Memory B cell (primary cell): ENCODE measurements around the gene ATG5.
"Not testable (repeated sequence)": the region's sequence is repeated elsewhere in the genome, so short reads cannot be mapped to it uniquely, and the experiment has no call there.

Experiments
- ATAC-seq: fragments of 150-1000 bp; cut with Tn5 transposase; 2 replicates; pipeline ENCODE4 v1.10.0; 2021; ENCODE audit warnings: low read depth, mild to moderate bottlenecking, moderate library complexity
- DNase-seq, 2 donors: peaks; one replicate each; pipeline ENCODE4 v3.0.0; 2022; ENCODE audit warnings: low spot score in 2 of 2
- H3K27ac Mint-ChIP-seq: one replicate; pipeline ENCODE4 v1.8.0; 2022; ENCODE audit warnings: mild to moderate bottlenecking, moderate library complexity, mixed read lengths
- H3K27me3 Mint-ChIP-seq: one replicate; pipeline ENCODE4 v1.8.0; 2022; ENCODE audit warnings: mixed read lengths
- H3K36me3 Mint-ChIP-seq: one replicate; pipeline ENCODE4 v1.8.0; 2022; ENCODE audit warnings: mild to moderate bottlenecking, mixed read lengths
- H3K4me1 Mint-ChIP-seq: one replicate; pipeline ENCODE4 v1.8.0; 2022; ENCODE audit warnings: mixed read lengths
- H3K4me3 Mint-ChIP-seq: one replicate; pipeline ENCODE4 v1.8.0; 2022; ENCODE audit warnings: mild to moderate bottlenecking, moderate library complexity, mixed read lengths
- H3K9me3 Mint-ChIP-seq: one replicate; pipeline ENCODE4 v1.8.0; 2022; ENCODE audit warnings: mixed read lengths

ATG5 gene

DNA sequence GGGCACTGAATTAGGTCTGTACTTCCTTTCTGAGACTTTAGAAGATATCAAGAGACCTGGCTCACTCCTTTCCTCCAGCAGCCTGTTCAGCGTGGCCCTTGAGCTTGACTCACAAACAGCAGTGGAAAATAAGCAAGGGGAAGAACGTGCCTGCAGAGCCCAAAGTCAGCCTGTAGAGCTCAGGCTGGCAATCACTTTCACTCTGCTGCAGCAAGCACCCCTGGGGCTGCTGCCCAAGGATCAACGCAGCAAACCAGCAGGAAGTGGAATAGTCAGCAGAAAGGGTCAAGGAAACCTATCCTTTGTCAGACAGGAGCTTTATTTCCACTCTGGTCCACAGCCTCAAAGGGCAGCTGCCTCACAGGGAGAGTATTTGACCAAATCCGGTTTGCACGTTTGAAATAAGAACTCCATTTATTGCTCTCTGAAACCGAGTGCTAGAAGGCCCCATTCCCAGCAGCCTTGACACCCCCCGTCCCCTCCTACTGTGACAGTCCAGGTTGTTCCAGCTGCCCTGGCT, 162.1 kb downstream of the ATG5 start:
- Mint-ChIP-seq H3K27ac (peak overlapping the region; percentile 93), H3K4me1 (peaks cover 18% of the 10 kb centered on the region), H3K4me3 (peak overlapping the region; percentile 66), H3K36me3 (peaks cover 2% of the 10 kb centered on the region), H3K9me3 (peaks cover 1% of the 10 kb centered on the region), H3K27me3 (no peaks in the 10 kb centered on the region)
- ATAC-seq (peak; percentile 63), DNase-seq (peak; percentile 34 to 37)

GRCh38 chr6:106162921-106163320, 162.6 kb downstream of the ATG5 start:
- H3K27me3 Mint-ChIP-seq: no peaks in the 10 kb centered on the region
- peak overlapping the region; percentile 93 for H3K27ac Mint-ChIP-seq
- H3K4me1 Mint-ChIP-seq: peaks cover 18% of the 10 kb centered on the region
- H3K36me3 Mint-ChIP-seq: peaks cover 2% of the 10 kb centered on the region
- H3K9me3 Mint-ChIP-seq: peaks cover 1% of the 10 kb centered on the region
- DNase-seq (no peak), ATAC-seq (no peak)
- H3K4me3 Mint-ChIP-seq: peak overlapping the region; percentile 66

GRCh38 chr6:106161893-106162292, 163.7 kb downstream of the ATG5 start:
- Mint-ChIP-seq H3K36me3 (peaks cover 2% of the 10 kb centered on the region), H3K9me3 (peaks cover 1% of the 10 kb centered on the region), H3K4me1 (peaks cover 18% of the 10 kb centered on the region), H3K27ac (no peak overlapping the region), H3K27me3 (no peaks in the 10 kb centered on the region), H3K4me3 (no peak overlapping the region)
- no peak for DNase-seq
- no peak for ATAC-seq

GRCh38 chr6:106161311-106161874, 164.2 kb downstream of the ATG5 start:
- peaks cover 2% of the 10 kb centered on the region for H3K36me3 Mint-ChIP-seq
- DNase-seq: no peak
- peaks cover 18% of the 10 kb centered on the region for H3K4me1 Mint-ChIP-seq
- no peaks in the 10 kb centered on the region for H3K27me3 Mint-ChIP-seq
- no peak overlapping the region for H3K27ac Mint-ChIP-seq
- H3K4me3 Mint-ChIP-seq: no peak overlapping the region
- no peak for ATAC-seq
- peaks cover 1% of the 10 kb centered on the region for H3K9me3 Mint-ChIP-seq

DNA sequence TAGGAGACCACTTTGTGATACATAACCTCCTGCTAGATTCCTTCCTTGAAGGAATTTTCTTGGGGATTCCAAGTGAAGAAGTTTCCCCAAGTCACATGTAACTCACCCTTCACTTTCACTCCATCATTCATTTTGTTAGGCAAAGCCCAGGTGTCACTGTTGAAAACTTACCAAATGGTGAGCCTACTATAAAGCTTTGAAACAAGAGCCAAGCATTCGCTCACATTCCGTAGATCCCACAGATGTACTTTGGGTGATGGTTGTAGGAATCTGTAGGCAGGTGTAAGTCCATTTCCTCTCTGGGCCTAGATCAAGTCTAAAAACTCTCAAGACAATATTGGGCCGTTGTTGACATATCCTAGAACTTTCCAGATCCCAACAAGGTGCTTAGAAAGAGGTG, 165.4 kb downstream of the ATG5 start:
- no peak overlapping the region for H3K4me3 Mint-ChIP-seq
- peaks cover 17% of the 10 kb centered on the region for H3K4me1 Mint-ChIP-seq
- peaks cover 1% of the 10 kb centered on the region for H3K9me3 Mint-ChIP-seq
- ATAC-seq: no peak
- H3K27ac Mint-ChIP-seq: no peak overlapping the region
- peaks cover 2% of the 10 kb centered on the region for H3K36me3 Mint-ChIP-seq
- no peak for DNase-seq
- H3K27me3 Mint-ChIP-seq: no peaks in the 10 kb centered on the region

DNA sequence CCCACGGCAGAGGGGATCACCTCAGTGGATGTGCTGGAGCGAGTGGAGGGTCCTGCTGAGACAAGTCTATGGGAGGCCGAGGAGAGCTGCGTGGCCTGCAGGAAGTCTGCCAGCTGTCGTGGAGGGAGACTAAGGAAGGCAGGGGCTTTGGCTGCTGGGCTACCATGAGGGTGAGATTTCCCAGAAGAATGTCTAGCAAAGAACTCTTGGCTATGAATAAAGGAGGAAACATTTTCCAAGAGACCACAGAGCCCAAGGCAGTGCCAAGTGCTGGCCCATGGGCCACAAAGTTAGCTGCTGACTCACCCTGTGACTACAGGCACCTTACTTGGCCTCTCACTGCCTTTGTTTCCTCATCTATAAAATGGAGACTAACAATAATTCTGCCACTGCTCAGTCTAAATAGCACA, 166.0 kb downstream of the ATG5 start:
- H3K4me1 Mint-ChIP-seq: peaks cover 14% of the 10 kb centered on the region

DNA sequence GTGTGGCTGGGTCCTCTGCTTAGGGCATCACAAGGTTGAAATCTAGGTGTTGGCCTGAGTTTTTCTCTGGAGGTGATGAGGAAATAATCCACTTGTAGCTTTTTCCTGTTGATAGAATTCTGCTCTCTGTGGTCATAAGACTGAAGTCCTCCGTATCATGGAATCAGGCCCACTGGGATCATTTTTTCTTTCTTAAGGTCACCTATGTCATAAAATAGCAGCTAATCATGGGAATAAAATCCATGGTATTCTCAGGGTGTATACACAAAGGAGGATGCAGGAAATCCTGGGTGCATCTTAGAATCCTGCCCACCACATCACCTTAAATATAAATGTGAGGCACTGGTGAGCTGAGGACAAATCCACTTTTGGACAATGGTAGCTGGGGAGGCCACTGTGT, 166.7 kb downstream of the ATG5 start:
- Mint-ChIP-seq H3K4me1 (peaks cover 8% of the 10 kb centered on the region), H3K27me3 (no peaks in the 10 kb centered on the region), H3K36me3 (no peaks in the 10 kb centered on the region), H3K4me3 (no peak overlapping the region), H3K9me3 (no peaks in the 10 kb centered on the region), H3K27ac (no peak overlapping the region)
- ATAC-seq (no peak), DNase-seq (no peak)

More for the DNA sequence above, 166.0 kb downstream of the ATG5 start:
- Mint-ChIP-seq H3K9me3 (peaks cover under 1% of the 10 kb centered on the region), H3K27ac (no peak overlapping the region), H3K27me3 (no peaks in the 10 kb centered on the region), H3K4me3 (no peak overlapping the region), H3K36me3 (peaks cover under 1% of the 10 kb centered on the region)
- no peak for ATAC-seq
- DNase-seq: no peak

GRCh38 chr6:106156863-106157262, 168.7 kb downstream of the ATG5 start:
- ATAC-seq (no peak), DNase-seq (no peak)
- no peak overlapping the region for H3K4me3 Mint-ChIP-seq
- H3K27me3 Mint-ChIP-seq: no peaks in the 10 kb centered on the region
- no peak overlapping the region for H3K27ac Mint-ChIP-seq
- no peaks in the 10 kb centered on the region for H3K9me3 Mint-ChIP-seq
- H3K36me3 Mint-ChIP-seq: no peaks in the 10 kb centered on the region
- no peaks in the 10 kb centered on the region for H3K4me1 Mint-ChIP-seq

DNA sequence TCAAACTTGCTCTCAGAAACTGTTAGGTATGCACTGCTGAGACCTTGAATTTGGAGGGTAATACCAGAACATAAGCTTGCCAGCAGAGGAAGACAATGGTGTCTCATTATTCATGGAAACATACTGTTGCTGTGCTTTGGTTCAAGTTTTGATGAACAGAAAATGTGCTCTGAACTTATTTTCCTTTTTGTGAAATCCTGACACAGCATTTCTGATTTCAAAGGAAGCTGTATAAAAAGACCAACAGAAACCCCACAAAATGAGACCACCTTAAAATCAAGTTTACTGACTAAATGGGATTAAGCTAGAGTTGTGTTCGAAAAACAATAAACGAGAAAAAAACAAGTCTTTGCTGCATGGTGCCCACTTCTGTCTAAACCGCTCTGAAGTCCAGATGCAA, 169.1 kb downstream of the ATG5 start:
- Mint-ChIP-seq H3K36me3 (no peaks in the 10 kb centered on the region), H3K9me3 (no peaks in the 10 kb centered on the region), H3K27me3 (no peaks in the 10 kb centered on the region), H3K27ac (no peak overlapping the region), H3K4me3 (no peak overlapping the region), H3K4me1 (no peaks in the 10 kb centered on the region)
- no peak for ATAC-seq
- no peak for DNase-seq

GRCh38 chr6:106155219-106155830, 170.2 kb downstream of the ATG5 start:
- H3K27me3 Mint-ChIP-seq: no peaks in the 10 kb centered on the region
- no peak overlapping the region for H3K4me3 Mint-ChIP-seq
- ATAC-seq (no peak), DNase-seq (no peak)
- no peaks in the 10 kb centered on the region for H3K4me1 Mint-ChIP-seq
- no peaks in the 10 kb centered on the region for H3K9me3 Mint-ChIP-seq
- no peaks in the 10 kb centered on the region for H3K36me3 Mint-ChIP-seq
- H3K27ac Mint-ChIP-seq: no peak overlapping the region

DNA sequence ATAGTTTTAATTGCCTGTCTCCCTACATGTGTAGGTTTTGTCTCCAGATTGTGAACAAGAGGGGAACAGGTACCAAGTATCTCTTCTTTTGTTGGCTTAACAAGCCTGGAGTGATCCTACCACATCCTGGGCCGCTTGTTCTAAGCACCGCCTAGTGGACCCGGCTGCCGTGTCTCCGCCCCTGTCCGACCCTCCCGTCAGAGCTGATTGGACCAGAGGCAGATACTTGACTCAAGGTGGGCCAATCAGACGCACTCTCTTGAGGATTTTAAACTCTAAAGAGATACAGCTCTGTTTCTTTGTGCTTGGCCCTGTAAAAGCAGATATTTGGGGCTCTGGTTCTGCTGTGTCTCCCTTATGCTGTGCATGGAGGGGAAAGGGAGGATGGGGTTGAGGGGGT, 171.2 kb downstream of the ATG5 start:
- ATAC-seq (no peak), DNase-seq (no peak)
- Mint-ChIP-seq H3K9me3 (no peaks in the 10 kb centered on the region), H3K4me3 (no peak overlapping the region), H3K27me3 (no peaks in the 10 kb centered on the region), H3K27ac (no peak overlapping the region), H3K36me3 (no peaks in the 10 kb centered on the region), H3K4me1 (no peaks in the 10 kb centered on the region)

DNA sequence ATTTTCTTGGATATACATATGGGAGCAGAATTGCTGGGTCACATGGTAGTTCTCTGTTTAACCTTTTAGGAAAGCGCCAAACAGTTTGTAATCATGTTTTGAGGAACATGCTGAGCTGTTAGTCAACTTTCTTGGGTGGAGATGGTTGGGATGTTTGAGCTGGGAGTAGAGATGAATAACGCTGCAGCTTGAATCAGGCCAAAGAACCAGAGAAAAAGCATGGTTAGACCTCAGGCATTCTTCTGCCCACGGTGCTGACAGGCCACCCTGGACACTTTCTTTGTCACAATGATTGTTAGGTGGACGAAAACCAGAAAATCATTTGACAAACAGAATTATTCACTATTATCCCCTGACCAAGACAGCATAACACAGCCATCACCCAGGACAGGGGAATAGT, 172.6 kb downstream of the ATG5 start:
- Mint-ChIP-seq H3K36me3 (no peaks in the 10 kb centered on the region), H3K9me3 (no peaks in the 10 kb centered on the region), H3K4me1 (no peaks in the 10 kb centered on the region), H3K27ac (no peak overlapping the region), H3K27me3 (no peaks in the 10 kb centered on the region), H3K4me3 (no peak overlapping the region)
- ATAC-seq (no peak), DNase-seq (no peak)

DNA sequence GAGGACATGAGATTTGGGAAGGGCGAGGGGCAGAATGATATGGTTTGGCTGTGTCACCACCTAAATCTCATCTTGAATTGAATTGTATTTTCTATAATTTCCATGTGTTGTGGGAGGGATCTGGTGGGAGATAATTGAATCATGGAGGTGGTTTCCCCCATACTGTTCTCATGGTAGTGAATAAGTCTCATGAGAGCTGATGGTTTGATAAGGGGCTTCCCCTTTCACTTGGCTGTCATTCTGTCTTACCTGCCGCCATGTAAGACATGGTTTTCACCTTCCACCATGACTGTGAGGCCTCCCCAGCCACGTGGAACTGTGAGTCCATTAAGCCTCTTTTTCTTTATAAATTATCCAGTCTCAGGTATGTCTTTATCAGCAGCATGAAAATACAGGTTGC, 173.1 kb downstream of the ATG5 start:
- H3K9me3 Mint-ChIP-seq, H3K36me3 Mint-ChIP-seq, H3K27me3 Mint-ChIP-seq, ATAC-seq, H3K4me1 Mint-ChIP-seq, DNase-seq, H3K27ac Mint-ChIP-seq, H3K4me3 Mint-ChIP-seq: not testable (repeated sequence)

GRCh38 chr6:106149472-106150069, 176.0 kb downstream of the ATG5 start:
- no peak for ATAC-seq
- H3K36me3 Mint-ChIP-seq: no peaks in the 10 kb centered on the region
- DNase-seq: no peak
- H3K27ac Mint-ChIP-seq: no peak overlapping the region
- no peak overlapping the region for H3K4me3 Mint-ChIP-seq
- no peaks in the 10 kb centered on the region for H3K9me3 Mint-ChIP-seq
- no peaks in the 10 kb centered on the region for H3K27me3 Mint-ChIP-seq
- H3K4me1 Mint-ChIP-seq: peaks cover 13% of the 10 kb centered on the region

DNA sequence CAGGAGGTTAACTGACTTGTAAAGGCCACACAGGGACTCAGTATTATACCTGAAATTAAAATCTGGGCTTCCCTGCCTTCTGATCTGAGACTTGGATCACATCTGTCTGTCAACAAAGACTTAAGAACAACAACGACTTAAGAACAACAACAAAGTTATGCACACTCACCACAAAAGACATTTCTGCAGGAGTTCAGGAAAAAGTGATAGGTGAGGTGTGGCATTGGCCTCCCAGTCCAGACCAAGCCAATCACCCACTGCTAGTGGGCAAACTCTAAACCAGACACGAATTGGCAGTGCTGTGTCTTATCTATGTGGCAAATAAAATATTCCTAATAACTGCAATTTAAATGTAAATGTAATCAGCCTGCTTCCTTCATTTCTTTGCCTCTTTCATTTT, 178.1 kb downstream of the ATG5 start:
- ATAC-seq (no peak), DNase-seq (no peak)
- H3K27ac Mint-ChIP-seq: no peak overlapping the region
- H3K4me1 Mint-ChIP-seq: peaks cover 15% of the 10 kb centered on the region
- no peak overlapping the region for H3K4me3 Mint-ChIP-seq
- no peaks in the 10 kb centered on the region for H3K27me3 Mint-ChIP-seq
- no peaks in the 10 kb centered on the region for H3K36me3 Mint-ChIP-seq
- H3K9me3 Mint-ChIP-seq: no peaks in the 10 kb centered on the region
